DOHH2 (cell line): Measurements from ENCODE around the gene KRTAP1-5.

Experiments
- H3F3A ChIP-seq: fragments of 200-600 bp; sonication (generic), shearing (Covaris generic); 2 replicates; pipeline ENCODE4 v1.6.0; 2016; ENCODE audit warnings: antibody characterized with exemption, mild to moderate bottlenecking; ENCODE audit not compliant: control insufficient read depth, insufficient read depth
- H3K27ac ChIP-seq: fragments of 200-600 bp; sonication (generic); 2 replicates; pipeline ENCODE4 v1.5.1; 2014; ENCODE audit warnings: low read depth, mild to moderate bottlenecking, low read length, moderate library complexity
- H3K27me3 ChIP-seq: fragments of 200-600 bp; sonication (generic); 2 replicates; pipeline ENCODE4 v1.6.1; 2014; ENCODE audit warnings: mild to moderate bottlenecking, low read length, mixed read lengths; ENCODE audit not compliant: control insufficient read depth
- H3K36me3 ChIP-seq: fragments of 200-600 bp; sonication (generic); 2 replicates; pipeline ENCODE4 v1.6.1; 2014; ENCODE audit warnings: mild to moderate bottlenecking, low read length, moderate library complexity, mixed read lengths; ENCODE audit not compliant: control insufficient read depth
- H3K4me1 ChIP-seq: fragments of 200-600 bp; sonication (generic); 2 replicates; pipeline ENCODE4 v1.6.1; 2014; ENCODE audit warnings: mild to moderate bottlenecking, low read length, mixed read lengths; ENCODE audit not compliant: control insufficient read depth
- H3K4me2 ChIP-seq: fragments of 200-600 bp; sonication (generic); 2 replicates; pipeline ENCODE4 v1.6.0; 2014; ENCODE audit warnings: mild to moderate bottlenecking, low read length, moderate library complexity
- H3K4me3 ChIP-seq: fragments of 200-600 bp; sonication (generic); 2 replicates; pipeline ENCODE4 v1.5.1; 2014; ENCODE audit warnings: mild to moderate bottlenecking, low read length, mixed read lengths
- H3K79me2 ChIP-seq: fragments of 200-600 bp; sonication (generic); 2 replicates; pipeline ENCODE4 v1.6.1; 2014; ENCODE audit warnings: mild to moderate bottlenecking, low read length, mixed read lengths; ENCODE audit not compliant: control insufficient read depth
- H3K9me2 ChIP-seq: fragments of 200-600 bp; sonication (generic); replicated peaks from 2 replicates; pipeline ENCODE4 v1.6.1; 2014; ENCODE audit warnings: mild to moderate bottlenecking, low read length, mixed read lengths; ENCODE audit not compliant: control insufficient read depth
- H3K9me3 ChIP-seq: fragments of 200-600 bp; sonication (generic); 2 replicates; pipeline ENCODE4 v1.6.1; 2014; ENCODE audit warnings: antibody characterized with exemption, low read length, mixed read lengths; ENCODE audit not compliant: control insufficient read depth, insufficient read depth
- H4K20me1 ChIP-seq: fragments of 200-600 bp; sonication (generic); 2 replicates; pipeline ENCODE4 v1.6.0; 2014; ENCODE audit warnings: low read depth, mild to moderate bottlenecking, antibody characterized with exemption, low read length, moderate library complexity; ENCODE audit not compliant: control insufficient read depth, insufficient read depth
- EZH2phosphoT487 ChIP-seq: fragments of 200-600 bp; sonication (generic); IDR thresholded peaks from 2 replicates; pipeline ENCODE4 v1.6.1; 2017; ENCODE audit warnings: borderline replicate concordance, mild to moderate bottlenecking, antibody characterized with exemption, low read length, moderate library complexity, mixed read lengths
- TF ChIP-seq, protein P1 (sequence below): fragments of 200-600 bp; sonication (generic); IDR thresholded peaks from one replicate; pipeline ENCODE4 v1.5.1; 2014; ENCODE audit warnings: antibody characterized with exemption, mild to moderate bottlenecking, low read depth, low read length; ENCODE audit not compliant: poor library complexity, severe bottlenecking

KRTAP1-5 gene, protein sequence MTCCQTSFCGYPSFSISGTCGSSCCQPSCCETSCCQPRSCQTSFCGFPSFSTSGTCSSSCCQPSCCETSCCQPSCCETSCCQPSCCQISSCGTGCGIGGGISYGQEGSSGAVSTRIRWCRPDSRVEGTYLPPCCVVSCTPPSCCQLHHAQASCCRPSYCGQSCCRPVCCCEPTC

DNA sequence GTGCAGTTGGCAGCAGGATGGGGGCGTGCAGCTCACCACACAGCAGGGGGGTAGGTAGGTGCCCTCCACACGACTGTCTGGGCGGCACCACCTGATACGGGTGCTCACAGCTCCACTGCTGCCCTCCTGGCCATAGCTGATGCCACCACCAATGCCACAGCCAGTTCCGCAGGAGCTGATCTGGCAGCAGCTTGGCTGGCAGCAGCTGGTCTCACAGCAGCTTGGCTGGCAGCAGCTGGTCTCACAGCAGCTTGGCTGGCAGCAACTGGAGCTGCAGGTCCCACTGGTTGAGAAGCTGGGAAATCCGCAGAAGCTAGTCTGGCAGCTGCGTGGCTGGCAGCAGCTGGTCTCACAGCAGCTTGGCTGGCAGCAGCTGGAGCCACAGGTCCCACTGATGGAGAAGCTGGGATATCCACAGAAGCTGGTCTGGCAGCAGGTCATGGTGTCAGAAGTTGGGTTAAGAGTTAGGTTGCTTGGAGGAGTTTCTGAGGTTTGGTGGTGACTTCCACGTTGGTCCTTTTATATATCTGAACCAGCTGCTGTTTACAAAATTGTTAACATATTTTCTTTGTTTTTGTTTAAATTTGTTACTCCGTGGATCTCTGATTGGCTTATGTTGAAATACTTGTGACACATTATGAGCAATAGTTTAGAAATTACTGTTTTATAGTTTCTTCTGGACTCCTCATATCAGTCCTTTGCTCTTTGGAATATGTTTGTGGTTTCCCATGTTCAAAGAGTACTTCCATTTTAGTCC lies at the start of gene KRTAP1-5:
Gene KRTAP1-5 (minus strand): TSS at position 494 of the 757 bp plus-strand sequence. CDS start 53 bp downstream, at position 441.
- Histone ChIP-seq H3K27ac (no peak within 1 kb of the TSS), H3K9me2 (no peaks in the 10 kb centered on the region), H4K20me1 (no peaks in the 10 kb centered on the region), H3K4me2 (no peak within 1 kb of the TSS), H3K79me2 (no peaks in the 10 kb centered on the region), H3K4me3 (no peak within 1 kb of the TSS), H3K36me3 (no peaks in the 10 kb centered on the region), H3K9me3 (no peaks in the 10 kb centered on the region), H3K4me1 (no peaks in the 10 kb centered on the region), H3K27me3 (no peaks in the 10 kb centered on the region), H3F3A (no peaks in the 10 kb centered on the region)
- TF ChIP-seq, protein P1, sequence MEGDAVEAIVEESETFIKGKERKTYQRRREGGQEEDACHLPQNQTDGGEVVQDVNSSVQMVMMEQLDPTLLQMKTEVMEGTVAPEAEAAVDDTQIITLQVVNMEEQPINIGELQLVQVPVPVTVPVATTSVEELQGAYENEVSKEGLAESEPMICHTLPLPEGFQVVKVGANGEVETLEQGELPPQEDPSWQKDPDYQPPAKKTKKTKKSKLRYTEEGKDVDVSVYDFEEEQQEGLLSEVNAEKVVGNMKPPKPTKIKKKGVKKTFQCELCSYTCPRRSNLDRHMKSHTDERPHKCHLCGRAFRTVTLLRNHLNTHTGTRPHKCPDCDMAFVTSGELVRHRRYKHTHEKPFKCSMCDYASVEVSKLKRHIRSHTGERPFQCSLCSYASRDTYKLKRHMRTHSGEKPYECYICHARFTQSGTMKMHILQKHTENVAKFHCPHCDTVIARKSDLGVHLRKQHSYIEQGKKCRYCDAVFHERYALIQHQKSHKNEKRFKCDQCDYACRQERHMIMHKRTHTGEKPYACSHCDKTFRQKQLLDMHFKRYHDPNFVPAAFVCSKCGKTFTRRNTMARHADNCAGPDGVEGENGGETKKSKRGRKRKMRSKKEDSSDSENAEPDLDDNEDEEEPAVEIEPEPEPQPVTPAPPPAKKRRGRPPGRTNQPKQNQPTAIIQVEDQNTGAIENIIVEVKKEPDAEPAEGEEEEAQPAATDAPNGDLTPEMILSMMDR: no peak
- no peak for TF ChIP-seq EZH2phosphoT487

DNA sequence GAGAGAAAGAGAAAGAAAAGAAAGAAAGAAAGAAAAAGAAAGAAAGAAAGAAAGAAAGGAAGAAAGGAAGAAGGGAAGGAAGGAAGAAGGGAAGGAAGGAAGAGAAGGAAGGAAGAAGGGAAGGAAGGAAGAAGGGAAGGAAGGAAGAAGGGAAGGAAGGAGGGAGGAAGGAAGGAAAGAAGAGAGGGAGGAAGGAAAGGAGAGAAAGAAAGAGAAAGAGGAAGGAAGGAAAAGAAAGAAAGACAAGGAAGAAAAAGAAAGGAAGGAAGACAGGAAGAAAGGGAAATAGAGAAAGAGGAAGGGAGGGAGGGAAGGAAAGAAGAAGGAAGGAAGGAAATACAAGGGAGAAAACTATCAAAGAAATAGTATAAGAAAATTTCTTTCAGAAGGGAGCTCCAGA lies 49.8 kb upstream of the KRTAP1-5 start:
- no peaks in the 10 kb centered on the region for H3K36me3 ChIP-seq
- no peaks in the 10 kb centered on the region for H3K9me3 ChIP-seq
- no peak overlapping the region for H3K27ac ChIP-seq
- no peaks in the 10 kb centered on the region for H3K9me2 ChIP-seq
- TF ChIP-seq, protein P1: no peak
- no peak for TF ChIP-seq EZH2phosphoT487
- H3K4me1 ChIP-seq: no peaks in the 10 kb centered on the region
- H3K79me2 ChIP-seq: no peaks in the 10 kb centered on the region
- H3K4me2 ChIP-seq: no peak overlapping the region
- peaks cover 5% of the 10 kb centered on the region; the same call in 1 of the 2 replicates for H3K27me3 ChIP-seq
- no peaks in the 10 kb centered on the region for H4K20me1 ChIP-seq
- no peaks in the 10 kb centered on the region for H3F3A ChIP-seq
- H3K4me3 ChIP-seq: no peak overlapping the region

DNA sequence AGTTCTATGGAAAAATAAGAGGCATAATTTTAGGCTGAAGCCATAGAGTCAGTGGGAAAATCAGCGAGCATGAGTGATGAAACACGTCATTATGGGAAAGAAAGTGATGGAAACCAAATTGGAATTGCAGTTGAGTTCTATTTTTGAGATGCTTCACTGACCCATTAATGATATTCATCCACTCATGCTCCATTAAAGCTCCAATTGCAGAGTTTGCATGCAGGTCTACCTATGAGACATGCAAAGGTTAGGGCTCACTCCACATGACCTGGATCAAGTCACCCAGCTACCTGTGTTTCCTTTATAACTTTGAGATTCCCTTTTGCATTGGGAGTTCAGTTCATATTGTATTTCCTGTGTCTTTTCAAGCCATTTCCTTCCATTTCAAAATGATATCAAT lies 46.7 kb upstream of the KRTAP1-5 start:
- no peaks in the 10 kb centered on the region for H3F3A ChIP-seq
- H3K4me1 ChIP-seq: no peaks in the 10 kb centered on the region
- H3K9me3 ChIP-seq: no peaks in the 10 kb centered on the region
- H3K79me2 ChIP-seq: no peaks in the 10 kb centered on the region
- peaks cover 5% of the 10 kb centered on the region; the same call in 1 of the 2 replicates for H3K27me3 ChIP-seq
- no peak overlapping the region for H3K4me2 ChIP-seq
- no peaks in the 10 kb centered on the region for H4K20me1 ChIP-seq
- no peak for TF ChIP-seq EZH2phosphoT487
- TF ChIP-seq, protein P1: no peak
- H3K27ac ChIP-seq: no peak overlapping the region
- H3K4me3 ChIP-seq: no peak overlapping the region
- H3K36me3 ChIP-seq: no peaks in the 10 kb centered on the region
- no peaks in the 10 kb centered on the region for H3K9me2 ChIP-seq
